Ovary (tissue), 3 donors: ENCODE measurements around the gene NTRK3.

Experiments used
- CTCF ChIP-seq, 3 donors: fragments of 450-650 bp in 2 of 3; fragments of 200-600 bp in 1 of 3; IDR thresholded peaks; one replicate each; pipeline versions ENCODE4 v1.5.1 to v1.8.0; 2016 to 2022; ENCODE audit warnings: antibody characterized with exemption in 3 of 3, mild to moderate bottlenecking in 1 of 3
- EP300 ChIP-seq: sonication (generic); formaldehyde crosslinking; IDR thresholded peaks from one replicate; pipeline ENCODE4 v1.6.1; 2017; ENCODE audit warnings: antibody characterized with exemption
- POLR2A ChIP-seq: fragments of 450-650 bp; IDR thresholded peaks from one replicate; pipeline ENCODE4 v1.6.1; 2017; ENCODE audit warnings: antibody characterized with exemption, mild to moderate bottlenecking, moderate library complexity
- donor health status: DM: no; HTN: no; CAD: no.

DNA sequence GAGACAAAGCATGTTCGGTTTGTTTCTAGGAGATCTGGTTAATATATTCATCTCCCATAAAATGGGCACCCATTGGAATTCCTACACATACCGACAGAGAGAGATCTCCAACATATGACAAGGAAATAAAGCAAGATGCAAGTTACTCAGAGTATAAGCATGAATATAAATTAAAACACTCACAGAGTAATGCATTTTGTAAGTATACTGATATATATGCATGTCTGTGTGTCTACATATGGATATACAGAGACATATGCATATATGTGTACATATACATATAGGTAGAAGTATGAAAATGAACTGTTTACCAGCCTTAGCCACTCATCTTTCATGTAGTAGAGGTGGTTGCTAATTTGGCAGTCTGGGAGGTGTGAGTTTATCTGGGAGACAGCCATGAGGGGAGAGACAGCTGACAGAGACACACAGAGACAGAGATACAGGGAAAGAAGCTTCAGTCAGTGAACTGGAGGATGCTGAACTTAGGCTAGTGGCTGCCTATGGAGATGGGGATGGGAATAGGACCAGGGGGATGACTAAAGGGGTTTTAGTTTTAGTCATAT, 134.5 kb downstream of the NTRK3 start:
- no peak for TF ChIP-seq CTCF (IDR thresholded peaks at IDR 0.05)
- no peak for TF ChIP-seq POLR2A
- no peak for TF ChIP-seq EP300
